ENCODE measurements around the gene DOP1B. TPM values are rescaled to one million over a fixed set of nuclear protein-coding genes. Genes with fewer than 3 reads are reported as not detected.

Gene DOP1B
- total RNA-seq, 1 experiment from 2014 or later, result 7.8 TPM

GRCh38 chr21:36202726-36203602 is 46.3 kb downstream of the DOP1B start:
- no peak for DNase-seq (ENCODE audit: low read depth)

- DNase-seq (ENCODE audit: low read depth), result peak; percentile 91
Measured at GRCh38 chr21:36203603-36203889, 46.9 kb downstream of the DOP1B start.

GRCh38 chr21:36204980-36205379 is 48.4 kb downstream of the DOP1B start:
- DNase-seq (ENCODE audit: low read depth), result no peak

GRCh38 chr21:36205962-36206361 is 49.3 kb downstream of the DOP1B start:
- no peak for DNase-seq (ENCODE audit: low read depth)

Other genes starting within 250 kb of the DOP1B start
- gene SETD4, start 96.3 kb upstream of the DOP1B start, total RNA-seq (2014; rRNA removed; shearing (Covaris generic)), result 9.7 and 10.7 TPM in 2 replicates
- 230 and 338 TPM in 2 replicates for gene CBR1, start 86.8 kb upstream of the DOP1B start, total RNA-seq (2014; rRNA removed; shearing (Covaris generic))
- gene CBR3, start 21.7 kb upstream of the DOP1B start, total RNA-seq (2014; rRNA removed; shearing (Covaris generic)), result 15.2 and 15.6 TPM in 2 replicates
- gene MORC3, start 163.4 kb downstream of the DOP1B start, total RNA-seq (2014; rRNA removed; shearing (Covaris generic)), result 18.4 and 21.0 TPM in 2 replicates
- 10.6 and 13.0 TPM in 2 replicates for gene CHAF1B, start 228.6 kb downstream of the DOP1B start, total RNA-seq (2014; rRNA removed; shearing (Covaris generic))

All from HT1080 (cell line).